Measurements from ENCODE around the gene FOXN4.

GRCh38 chr12:109296431-109296830 lies 12.7 kb downstream of the FOXN4 start:
- no peak for TF ChIP-seq EP300 (IDR thresholded peaks at IDR 0.05)
- no peak for TF ChIP-seq CTCF (IDR thresholded peaks at IDR 0.05)
- no peak for TF ChIP-seq POLR2A (IDR thresholded peaks at IDR 0.05)
